H1 (cell line): ENCODE data around the gene DARS1. TPM values are rescaled to one million over a fixed set of nuclear protein-coding genes. Genes with fewer than 3 reads are reported as not detected.

ENCODE experiments used
- CTCF ChIA-PET: fragments of 300-600 bp; sonication (Branson Sonifier 250); formaldehyde crosslinking; loops from one replicate; lab custom pipeline; 2021; ENCODE audit not compliant: partially characterized antibody; lab: Charles Lee
- POLR2A ChIA-PET: fragments of 300-600 bp; sonication (Branson Sonifier 250); formaldehyde crosslinking; loops from one replicate; lab custom pipeline; 2021; ENCODE audit warnings: inconsistent platforms; ENCODE audit not compliant: partially characterized antibody; lab: Charles Lee
- DNase-seq, 2 experiments: peaks; one replicate each; pipeline versions ENCODE4 v3.0.0 to v3.0.0-alpha.2; 2010 to 2022; ENCODE audit warnings: low spot score in 2 of 2, low read depth in 1 of 2, mixed read lengths in 1 of 2
- FAIRE-seq: peaks from 2 replicates; lab custom pipeline; 2011; peaks lifted over from hg19 to GRCh38; lab: Jason Lieb, UNC
- H2AFZ ChIP-seq: 2 replicates; pipeline ENCODE4 v1.8.1; 2012; ENCODE audit warnings: low read length, inconsistent platforms
- H2AK5ac ChIP-seq: 2 replicates; pipeline ENCODE4 v1.6.1; 2013; ENCODE audit warnings: low read depth, low read length
- H2BK120ac ChIP-seq: replicated peaks from 2 replicates; pipeline ENCODE3; 2013; ENCODE audit warnings: low read depth, low read length, inconsistent platforms
- H2BK12ac ChIP-seq: 2 replicates; pipeline ENCODE4 v1.6.1; 2013; ENCODE audit warnings: low read depth, low read length
- H2BK15ac ChIP-seq: 2 replicates; pipeline ENCODE4 v1.6.1; 2013; ENCODE audit warnings: low read length
- H2BK20ac ChIP-seq: 2 replicates; pipeline ENCODE4 v1.6.1; 2013; ENCODE audit warnings: low read length
- H2BK5ac ChIP-seq: 2 replicates; pipeline ENCODE4 v1.6.1; 2013; ENCODE audit warnings: low read depth, low read length
- H3K14ac ChIP-seq: 2 replicates; pipeline ENCODE4 v1.6.1; 2013; ENCODE audit warnings: inconsistent platforms; ENCODE audit not compliant: insufficient read length
- H3K18ac ChIP-seq: 2 replicates; pipeline ENCODE4 v1.6.1; 2013; ENCODE audit warnings: low read length; ENCODE audit errors: extremely low read depth
- H3K23ac ChIP-seq: 2 replicates; pipeline ENCODE4 v1.6.1; 2013; ENCODE audit warnings: inconsistent platforms; ENCODE audit not compliant: insufficient read length
- H3K23me2 ChIP-seq: 2 replicates; pipeline ENCODE4 v1.6.1; 2013; ENCODE audit warnings: low read depth, low read length
- H3K27ac ChIP-seq: 2 replicates; pipeline ENCODE4 v1.6.1; 2011; ENCODE audit warnings: low read depth, low read length, inconsistent platforms
- H3K27me3 ChIP-seq, 4 experiments: replicated peaks in 1 of 4; 1 replicate in 1 of 4; 2 replicates in 3 of 4; pipeline versions ENCODE4 v1.6.1 to v1.8.1; 2011 to 2013; ENCODE audit warnings: low read length in 3 of 4, mild to moderate bottlenecking in 3 of 4, inconsistent platforms in 2 of 4, mixed read lengths in 2 of 4, moderate library complexity in 1 of 4; ENCODE audit not compliant: control insufficient read depth in 3 of 4, insufficient read depth in 3 of 4; ENCODE audit errors: extremely low read depth in 1 of 4
- H3K36me3 ChIP-seq, 4 experiments: 2 replicates each; pipeline versions ENCODE4 v1.6.1 to v1.8.1; 2011 to 2013; ENCODE audit warnings: mild to moderate bottlenecking in 4 of 4, low read length in 3 of 4, moderate library complexity in 2 of 4, control low read depth in 1 of 4, inconsistent platforms in 1 of 4; ENCODE audit not compliant: insufficient read depth in 4 of 4, control insufficient read depth in 2 of 4
- H3K4ac ChIP-seq: replicated peaks from 2 replicates; pipeline ENCODE3; 2013; ENCODE audit warnings: low read length, low read depth, mixed read lengths, inconsistent platforms; ENCODE audit not compliant: insufficient read length
- H3K4me1 ChIP-seq, 4 experiments: replicated peaks in 1 of 4; 1 replicate in 1 of 4; 2 replicates in 3 of 4; pipeline versions ENCODE4 v1.6.1 to v1.8.1; 2011 to 2013; ENCODE audit warnings: low read length in 3 of 4, inconsistent platforms in 2 of 4, mixed read lengths in 1 of 4; ENCODE audit not compliant: insufficient read depth in 4 of 4, control insufficient read depth in 3 of 4
- H3K4me2 ChIP-seq, 2 experiments: 2 replicates each; pipeline versions ENCODE4 v1.6.1 to v1.8.1; 2011 to 2013; ENCODE audit warnings: low read depth in 2 of 2, low read length in 2 of 2, control low read depth in 1 of 2, inconsistent platforms in 1 of 2, mild to moderate bottlenecking in 1 of 2; ENCODE audit not compliant: insufficient read depth in 1 of 2
- H3K4me3 ChIP-seq, 4 experiments: fragments of 200-600, 300-600 bp in 1 of 4; sonication (generic), shearing (Covaris generic), sonication (Bioruptor Twin) in 1 of 4; 2 replicates each; pipeline versions ENCODE4 v1.5.1 to v1.8.1; 2011 to 2016; ENCODE audit warnings: low read length in 4 of 4, low read depth in 3 of 4, control low read depth in 2 of 4, inconsistent platforms in 2 of 4, mild to moderate bottlenecking in 2 of 4, mixed read lengths in 1 of 4, moderate library complexity in 1 of 4; ENCODE audit not compliant: insufficient read depth in 2 of 4; ENCODE audit errors: extremely low read depth in 1 of 4
- H3K56ac ChIP-seq: replicated peaks from 2 replicates; pipeline ENCODE3; 2013; ENCODE audit warnings: low read depth, mild to moderate bottlenecking, mixed read lengths, low read length, inconsistent platforms; ENCODE audit not compliant: insufficient read length
- H3K79me1 ChIP-seq: 2 replicates; pipeline ENCODE4 v1.6.1; 2013; ENCODE audit warnings: low read depth, low read length, control low read depth
- H3K79me2 ChIP-seq, 2 experiments: 2 replicates each; pipeline versions ENCODE4 v1.6.1 to v1.8.1; 2012 to 2013; ENCODE audit warnings: low read length in 2 of 2, mild to moderate bottlenecking in 2 of 2, inconsistent platforms in 1 of 2; ENCODE audit not compliant: insufficient read depth in 2 of 2, control insufficient read depth in 1 of 2
- H3K9ac ChIP-seq, 4 experiments: replicated peaks in 1 of 4; 1 replicate in 1 of 4; 2 replicates in 3 of 4; pipeline versions ENCODE4 v1.6.1 to v1.8.1; 2011 to 2013; ENCODE audit warnings: low read depth in 3 of 4, low read length in 3 of 4, control low read depth in 2 of 4, mild to moderate bottlenecking in 2 of 4, moderate library complexity in 2 of 4, inconsistent platforms in 1 of 4; ENCODE audit errors: extremely low read depth in 1 of 4
- H3K9me3 ChIP-seq, 2 experiments: 2 replicates each; pipeline versions ENCODE4 v1.6.1 to v1.8.1; 2012 to 2013; ENCODE audit warnings: mild to moderate bottlenecking in 2 of 2, moderate library complexity in 2 of 2, control low read depth in 1 of 2, inconsistent platforms in 1 of 2, low read depth in 1 of 2, low read length in 1 of 2, mixed read lengths in 1 of 2; ENCODE audit not compliant: insufficient read depth in 2 of 2
- H4K20me1 ChIP-seq, 2 experiments: replicated peaks in 1 of 2; 2 replicates each; pipeline versions ENCODE3 to v1.8.1; 2011 to 2013; ENCODE audit warnings: inconsistent platforms in 2 of 2, low read length in 2 of 2, mild to moderate bottlenecking in 1 of 2; ENCODE audit not compliant: insufficient read depth in 2 of 2, control insufficient read depth in 1 of 2
- H4K5ac ChIP-seq: 2 replicates; pipeline ENCODE4 v1.6.1; 2013; ENCODE audit warnings: low read length, low read depth, mixed read lengths, inconsistent platforms; ENCODE audit not compliant: insufficient read length
- H4K8ac ChIP-seq: 2 replicates; pipeline ENCODE4 v1.8.0; 2013; ENCODE audit warnings: mild to moderate bottlenecking, moderate library complexity, low read length, inconsistent platforms; ENCODE audit not compliant: insufficient read depth; ENCODE audit errors: extremely low read depth
- H4K91ac ChIP-seq: replicated peaks from 2 replicates; pipeline ENCODE3; 2013; ENCODE audit warnings: low read length, mixed read lengths, inconsistent platforms; ENCODE audit not compliant: insufficient read length
- ATF2 ChIP-seq: IDR thresholded peaks from 2 replicates; pipeline ENCODE4 v1.6.1; 2012; ENCODE audit warnings: low read length, inconsistent platforms
- BRCA1 ChIP-seq: IDR thresholded peaks from 2 replicates; pipeline ENCODE4 v1.6.1; 2012; ENCODE audit warnings: low read depth, low read length, improper control_type of control experiment
- CBX8 ChIP-seq: fragments of 300-800, 300-1000 bp; sonication (generic); IDR thresholded peaks from 2 replicates; pipeline ENCODE4 v1.7.1; 2016; ENCODE audit warnings: low read depth, low read length, borderline replicate concordance
- CHD2 ChIP-seq: IDR thresholded peaks from 2 replicates; pipeline ENCODE4 v1.6.1; 2012; ENCODE audit warnings: low read length, improper control_type of control experiment
- FOSL1 ChIP-seq: IDR thresholded peaks from 2 replicates; pipeline ENCODE4 v1.6.1; 2011; ENCODE audit warnings: mild to moderate bottlenecking, low read depth, low read length, moderate library complexity; ENCODE audit not compliant: insufficient read depth
- JUN ChIP-seq: IDR thresholded peaks from 2 replicates; pipeline ENCODE4 v1.6.1; 2011; ENCODE audit warnings: low read depth, mild to moderate bottlenecking, improper control_type of control experiment, low read length
- PHF8 ChIP-seq: fragments of 200-600 bp; sonication (generic); conservative IDR thresholded peaks from 2 replicates; pipeline ENCODE4 v1.7.1; 2012; ENCODE audit warnings: low read depth, mild to moderate bottlenecking, inconsistent platforms, low read length, moderate library complexity
- POLR2A ChIP-seq, 2 experiments: IDR thresholded peaks; 1 replicate in 1 of 2; 2 replicates in 1 of 2; pipeline ENCODE4 v1.6.1; 2011; ENCODE audit warnings: low read depth in 2 of 2, low read length in 2 of 2, mild to moderate bottlenecking in 2 of 2; ENCODE audit errors: control extremely low read depth in 1 of 2
- RAD21 ChIP-seq, 2 experiments: IDR thresholded peaks in 1 of 2; conservative IDR thresholded peaks in 1 of 2; 2 replicates each; pipeline ENCODE4 v1.6.1; 2011; ENCODE audit warnings: low read depth in 2 of 2, low read length in 2 of 2, improper control_type of control experiment in 1 of 2, inconsistent platforms in 1 of 2, mild to moderate bottlenecking in 1 of 2, moderate library complexity in 1 of 2
- RNF2 ChIP-seq: fragments of 200-900, 300-1000 bp; sonication (generic); IDR thresholded peaks from 2 replicates; pipeline ENCODE4 v1.7.1; 2016; ENCODE audit warnings: borderline replicate concordance, low read depth, mild to moderate bottlenecking, antibody characterized with exemption, low read length; ENCODE audit not compliant: poor library complexity, severe bottlenecking; ENCODE audit errors: missing control alignments
- SP2 ChIP-seq: IDR thresholded peaks from 2 replicates; pipeline ENCODE4 v1.6.1; 2012; ENCODE audit warnings: mild to moderate bottlenecking, low read length, inconsistent platforms
- SP4 ChIP-seq: IDR thresholded peaks from 2 replicates; pipeline ENCODE4 v1.6.1; 2012; ENCODE audit warnings: low read length, inconsistent platforms
- TCF12 ChIP-seq: IDR thresholded peaks from 2 replicates; pipeline ENCODE4 v1.6.1; 2011; ENCODE audit warnings: low read depth, mild to moderate bottlenecking, low read length
- WGBS, 2 experiments: shearing (Covaris generic) in 1 of 2; methylation state at CpG; one replicate each; pipeline versions ENCODE4 v1.1.6 to v1.1.7; 2013 to 2015; ENCODE audit warnings: low lambda C conversion rate in 2 of 2, mixed read lengths in 2 of 2, inconsistent platforms in 1 of 2, low coverage in 1 of 2, missing lambda C conversion rate in 1 of 2; ENCODE audit not compliant: insufficient replicate concordance in 2 of 2, insufficient coverage in 1 of 2, insufficient read length in 1 of 2; ENCODE audit errors: extremely low coverage in 1 of 2, missing lambda C conversion rate in 1 of 2; 5-methylcytosine and 5-hydroxymethylcytosine counted together
- polyA plus RNA-seq, 7 experiments: library from polyadenylated mRNA; depleted of rRNA in 3 of 7; stranded (reverse) in 5 of 7; unstranded in 2 of 7; fragments of >200 nt in 5 of 7; fragments of 200-250 nt in 2 of 7; gene quantifications; 1 replicate in 5 of 7; 2 replicates in 1 of 7; 4 replicates in 1 of 7; pipeline versions ENCODE4 v1.2.1 to v1.2.3, GENCODE V29; 2011 to 2013; ENCODE audit warnings: missing spikeins in 2 of 7, mixed read lengths in 2 of 7
- total RNA-seq: library from RNA; stranded (reverse); fragmentation: NEBNext Ultra II Directional; extraction: Animal tissue kit (Norgen Biotek cat#: 25700); gene quantifications from 2 replicates; pipeline ENCODE4 v1.2.1, GENCODE V29; 2021

DARS1 gene
- total and polyA plus RNA-seq, 2 of the 8 experiments (the other 6 are each of a cell fraction or from before 2014, with no cell fraction given) = 61.7 to 85.9 TPM

GRCh38 chr2:136034629-136035028, 49.2 kb upstream of the DARS1 start:
- no peak overlapping the region for H2BK12ac ChIP-seq
- H3K18ac ChIP-seq = no peak overlapping the region
- no peak overlapping the region for H4K8ac ChIP-seq
- H3K9ac ChIP-seq = no peak overlapping the region
- no peak overlapping the region for H3K14ac ChIP-seq
- ChIA-PET POLR2A (interaction anchor here (1.4 kb wide), 1 partner anchor 9 kb away, joined by 6 read pairs; no protein-coding TSS in a partner anchor), CTCF (interaction anchor here (0.6 to 1.0 kb wide), 3 partner anchors 13 to 84 kb away, joined by 3 to 6 read pairs (median 3); no protein-coding TSS in a partner anchor)
- no peak overlapping the region for H2BK20ac ChIP-seq
- H2AK5ac ChIP-seq = no peak overlapping the region
- DNase-seq (no peak), FAIRE-seq (no peak)
- H3K27me3 ChIP-seq = peaks cover 0 to 1% (median 0%) of the 10 kb centered on the region in 4 experiments; a peak in 1 of 7 replicates
- H3K4me2 ChIP-seq = no peak overlapping the region
- H3K4me3 ChIP-seq = no peak overlapping the region
- H3K9me3 ChIP-seq = no peaks in the 10 kb centered on the region
- no peak overlapping the region for H2BK120ac ChIP-seq
- H2BK5ac ChIP-seq = no peak overlapping the region
- no peak overlapping the region for H2BK15ac ChIP-seq
- H3K4me1 ChIP-seq = no peaks in the 10 kb centered on the region
- H2AFZ ChIP-seq = peak overlapping the region; percentile 62; the same call in 1 of the 2 replicates
- H3K4ac ChIP-seq = no peak overlapping the region
- H3K79me1 ChIP-seq = no peaks in the 10 kb centered on the region
- H3K27ac ChIP-seq = no peak overlapping the region
- no peak overlapping the region for H4K91ac ChIP-seq
- H4K5ac ChIP-seq = no peak overlapping the region
- H4K20me1 ChIP-seq = no peaks in the 10 kb centered on the region
- no peak overlapping the region for H3K23ac ChIP-seq
- no peaks in the 10 kb centered on the region for H3K23me2 ChIP-seq
- H3K79me2 ChIP-seq = no peaks in the 10 kb centered on the region
- H3K56ac ChIP-seq = no peak overlapping the region
- no peaks in the 10 kb centered on the region for H3K36me3 ChIP-seq
- 86% methylated on average over 3 of the region's 3 CpGs; no CpG with 5 or more reads in 1 of the 2 experiments for WGBS, 2 experiments
- no peak for TF ChIP-seq SP4
- TF ChIP-seq ATF2 = no peak
- TF ChIP-seq PHF8 = no peak
- TF ChIP-seq TCF12 = no peak
- TF ChIP-seq CHD2 = no peak
- no peak for TF ChIP-seq CBX8
- TF ChIP-seq SP2 = no peak
- TF ChIP-seq JUN = no peak
- TF ChIP-seq RAD21 (IDR thresholded peaks at IDR 0.05 in 1 of 2, conservative IDR thresholded peaks at IDR 0.05 in 1 of 2; ENCODE audit: low read depth in 2 of 2, low read length in 2 of 2) = no peak
- TF ChIP-seq FOSL1 = no peak
- TF ChIP-seq BRCA1 = no peak
- no peak for TF ChIP-seq RNF2
- TF ChIP-seq POLR2A (IDR thresholded peaks at IDR 0.05; ENCODE audit: control extremely low read depth in 1 of 2, low read depth in 2 of 2, low read length in 2 of 2) = no peak
